PC-3 (cell line): ENCODE data around the gene MYLK.

Source experiments
- EZH2 ChIP-seq: fragments of 300-600 bp; sonication (generic); IDR thresholded peaks from one replicate; pipeline ENCODE4 v1.6.1; 2017; ENCODE audit warnings: antibody characterized with exemption, mild to moderate bottlenecking, low read length; ENCODE audit not compliant: unreplicated experiment
- TF ChIP-seq, protein P1 (sequence below): fragments of 300-600 bp; sonication (generic); conservative IDR thresholded peaks from 2 replicates; pipeline ENCODE4 v1.5.1; 2017; ENCODE audit warnings: antibody characterized with exemption, low read depth, mild to moderate bottlenecking, low read length

DNA sequence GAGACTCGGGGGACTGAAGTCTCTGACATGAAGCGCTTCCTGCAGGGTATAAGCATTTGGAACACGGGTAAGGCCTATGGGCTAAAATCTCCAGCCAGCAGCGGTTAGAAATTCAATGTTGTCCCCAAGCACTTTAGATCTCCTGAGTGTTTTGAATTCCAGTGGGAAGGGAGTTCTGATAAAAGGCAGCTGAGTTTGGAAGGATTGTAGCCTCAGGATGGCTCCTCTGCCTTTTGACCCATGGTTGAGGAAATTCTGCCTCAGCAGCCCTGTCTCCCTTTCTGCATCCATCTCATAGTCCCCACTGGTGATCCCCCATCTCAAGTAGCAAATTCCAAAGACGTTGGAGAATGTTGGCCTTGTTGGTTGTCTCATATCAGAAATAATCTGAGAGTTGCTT is 275.1 kb downstream of the MYLK start:
- TF ChIP-seq, protein P1, sequence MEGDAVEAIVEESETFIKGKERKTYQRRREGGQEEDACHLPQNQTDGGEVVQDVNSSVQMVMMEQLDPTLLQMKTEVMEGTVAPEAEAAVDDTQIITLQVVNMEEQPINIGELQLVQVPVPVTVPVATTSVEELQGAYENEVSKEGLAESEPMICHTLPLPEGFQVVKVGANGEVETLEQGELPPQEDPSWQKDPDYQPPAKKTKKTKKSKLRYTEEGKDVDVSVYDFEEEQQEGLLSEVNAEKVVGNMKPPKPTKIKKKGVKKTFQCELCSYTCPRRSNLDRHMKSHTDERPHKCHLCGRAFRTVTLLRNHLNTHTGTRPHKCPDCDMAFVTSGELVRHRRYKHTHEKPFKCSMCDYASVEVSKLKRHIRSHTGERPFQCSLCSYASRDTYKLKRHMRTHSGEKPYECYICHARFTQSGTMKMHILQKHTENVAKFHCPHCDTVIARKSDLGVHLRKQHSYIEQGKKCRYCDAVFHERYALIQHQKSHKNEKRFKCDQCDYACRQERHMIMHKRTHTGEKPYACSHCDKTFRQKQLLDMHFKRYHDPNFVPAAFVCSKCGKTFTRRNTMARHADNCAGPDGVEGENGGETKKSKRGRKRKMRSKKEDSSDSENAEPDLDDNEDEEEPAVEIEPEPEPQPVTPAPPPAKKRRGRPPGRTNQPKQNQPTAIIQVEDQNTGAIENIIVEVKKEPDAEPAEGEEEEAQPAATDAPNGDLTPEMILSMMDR: no peak
- no peak for TF ChIP-seq EZH2
